Right atrium auricular region (tissue), 2 donors: Measurements from ENCODE around the gene TTC9. TPM values are rescaled to one million over a fixed set of nuclear protein-coding genes. Genes with fewer than 3 reads are reported as not detected.

Source experiments
- DNase-seq: peaks from one replicate; pipeline ENCODE4 v3.0.0-alpha.2; 2019; ENCODE audit warnings: low spot score
- H3K27ac ChIP-seq, 2 donors: fragments of 200-600 bp; sonication (generic); 1 replicate in 1 of 2; 2 replicates in 1 of 2; pipeline ENCODE4 v1.5.1; 2016 to 2019
- H3K27me3 ChIP-seq, 2 donors: fragments of 200-600 bp; sonication (generic); one replicate each; pipeline versions ENCODE4 v1.5.1 to v1.6.0; 2017 to 2019
- H3K36me3 ChIP-seq: fragments of 200-600 bp; sonication (generic); one replicate; pipeline ENCODE4 v1.5.1; 2016
- H3K4me1 ChIP-seq, 2 donors: fragments of 200-600 bp; sonication (generic); one replicate each; pipeline versions ENCODE4 v1.5.1 to v1.6.0; 2017 to 2019
- H3K4me3 ChIP-seq, 2 donors: fragments of 200-600 bp; sonication (generic); 1 replicate in 1 of 2; 2 replicates in 1 of 2; pipeline ENCODE4 v1.5.1; 2017 to 2019; ENCODE audit warnings: mild to moderate bottlenecking in 1 of 2, moderate library complexity in 1 of 2
- H3K9me3 ChIP-seq, 2 donors: fragments of 200-600 bp; sonication (generic); one replicate each; pipeline ENCODE4 v1.5.1; 2019
- total RNA-seq, 2 donors: library from RNA; depleted of rRNA; stranded (reverse); fragments of >200 nt; gene quantifications; one replicate each; pipeline ENCODE4 v1.1.0, GENCODE V29; 2016
- TF ChIP-seq, protein P1 (sequence below), 2 donors: fragments of 200-600 bp; sonication (generic); IDR thresholded peaks; one replicate each; pipeline ENCODE4 v1.5.1; 2019; ENCODE audit warnings: antibody characterized with exemption in 2 of 2

Gene TTC9
- total RNA-seq, 2 donors from 2014 or later, result 2.2 to 5.3 TPM

DNA sequence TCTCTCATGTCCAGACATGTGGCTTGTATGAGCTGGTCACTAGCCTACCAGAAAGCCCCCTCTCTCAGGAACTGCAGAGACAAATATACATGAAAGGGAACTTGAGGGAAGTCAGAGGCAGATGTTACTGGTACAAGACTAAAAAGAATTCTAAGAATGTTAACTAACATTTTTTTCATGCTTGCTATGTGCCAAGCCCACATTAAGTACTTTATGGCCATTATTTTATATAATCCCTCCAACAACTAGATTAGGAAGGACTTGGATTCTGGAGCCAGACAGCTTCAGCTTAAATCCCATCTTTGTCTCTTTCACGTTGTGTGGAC, 24.6 kb downstream of the TTC9 start:
- H3K36me3 ChIP-seq, result no peaks in the 10 kb centered on the region
- H3K4me1 ChIP-seq, result peaks cover 0 to 22% of the 10 kb centered on the region in 2 donors
- TF ChIP-seq, protein P1, sequence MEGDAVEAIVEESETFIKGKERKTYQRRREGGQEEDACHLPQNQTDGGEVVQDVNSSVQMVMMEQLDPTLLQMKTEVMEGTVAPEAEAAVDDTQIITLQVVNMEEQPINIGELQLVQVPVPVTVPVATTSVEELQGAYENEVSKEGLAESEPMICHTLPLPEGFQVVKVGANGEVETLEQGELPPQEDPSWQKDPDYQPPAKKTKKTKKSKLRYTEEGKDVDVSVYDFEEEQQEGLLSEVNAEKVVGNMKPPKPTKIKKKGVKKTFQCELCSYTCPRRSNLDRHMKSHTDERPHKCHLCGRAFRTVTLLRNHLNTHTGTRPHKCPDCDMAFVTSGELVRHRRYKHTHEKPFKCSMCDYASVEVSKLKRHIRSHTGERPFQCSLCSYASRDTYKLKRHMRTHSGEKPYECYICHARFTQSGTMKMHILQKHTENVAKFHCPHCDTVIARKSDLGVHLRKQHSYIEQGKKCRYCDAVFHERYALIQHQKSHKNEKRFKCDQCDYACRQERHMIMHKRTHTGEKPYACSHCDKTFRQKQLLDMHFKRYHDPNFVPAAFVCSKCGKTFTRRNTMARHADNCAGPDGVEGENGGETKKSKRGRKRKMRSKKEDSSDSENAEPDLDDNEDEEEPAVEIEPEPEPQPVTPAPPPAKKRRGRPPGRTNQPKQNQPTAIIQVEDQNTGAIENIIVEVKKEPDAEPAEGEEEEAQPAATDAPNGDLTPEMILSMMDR (IDR thresholded peaks at IDR 0.05), result no peak
- no peaks in the 10 kb centered on the region for H3K27me3 ChIP-seq
- no peaks in the 10 kb centered on the region for H3K9me3 ChIP-seq
- no peak overlapping the region for H3K27ac ChIP-seq
- DNase-seq, result no peak
- no peak overlapping the region for H3K4me3 ChIP-seq

DNA sequence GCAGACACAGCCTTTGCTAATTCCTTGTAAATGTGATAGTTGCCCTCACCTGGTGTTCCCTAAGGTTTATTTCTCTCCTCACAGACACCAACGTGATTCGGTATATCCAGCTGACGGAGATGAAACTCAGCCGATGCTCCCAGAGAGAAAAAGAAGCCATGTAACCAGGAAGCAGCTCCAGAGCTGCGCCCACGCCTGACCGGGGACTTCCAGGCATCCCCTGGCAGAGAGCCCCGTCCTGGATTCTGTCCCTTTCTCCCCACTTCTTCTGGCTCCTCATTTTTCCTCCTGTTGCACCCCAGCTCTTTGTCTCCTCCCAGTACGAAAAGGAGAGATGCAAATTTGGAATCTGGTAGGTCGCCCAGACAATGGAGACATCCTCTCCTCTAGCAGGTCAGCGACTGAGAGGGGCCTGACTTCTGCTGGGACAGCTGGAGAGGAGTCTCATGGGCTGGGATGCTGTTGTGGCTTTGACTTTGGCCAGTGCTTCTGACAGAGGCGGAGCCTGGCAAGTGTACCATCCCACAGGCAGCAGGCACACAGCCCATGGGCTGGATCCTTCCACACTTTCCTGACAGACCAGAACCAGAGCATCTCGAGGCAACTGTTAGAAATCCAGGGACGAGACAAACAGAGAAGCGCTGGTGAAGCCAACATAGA, 29.4 kb downstream of the TTC9 start:
- H3K27me3 ChIP-seq, result no peaks in the 10 kb centered on the region
- H3K4me1 ChIP-seq, result no peaks in the 10 kb centered on the region
- no peak overlapping the region for H3K4me3 ChIP-seq
- H3K27ac ChIP-seq, result no peak overlapping the region
- DNase-seq, result no peak
- H3K9me3 ChIP-seq, result no peaks in the 10 kb centered on the region
- H3K36me3 ChIP-seq, result no peaks in the 10 kb centered on the region
- TF ChIP-seq, protein P1 (IDR thresholded peaks at IDR 0.05), result no peak

- DNase-seq, result no peak
- Histone ChIP-seq H3K9me3 (no peaks in the 10 kb centered on the region), H3K27ac (no peak overlapping the region), H3K4me3 (no peak overlapping the region), H3K4me1 (no peaks in the 10 kb centered on the region), H3K27me3 (no peaks in the 10 kb centered on the region), H3K36me3 (no peaks in the 10 kb centered on the region)
- TF ChIP-seq, protein P1 (IDR thresholded peaks at IDR 0.05), result no peak
These were observed 30.2 kb downstream of the TTC9 start for GRCh38 chr14:70671652-70672644.

DNA sequence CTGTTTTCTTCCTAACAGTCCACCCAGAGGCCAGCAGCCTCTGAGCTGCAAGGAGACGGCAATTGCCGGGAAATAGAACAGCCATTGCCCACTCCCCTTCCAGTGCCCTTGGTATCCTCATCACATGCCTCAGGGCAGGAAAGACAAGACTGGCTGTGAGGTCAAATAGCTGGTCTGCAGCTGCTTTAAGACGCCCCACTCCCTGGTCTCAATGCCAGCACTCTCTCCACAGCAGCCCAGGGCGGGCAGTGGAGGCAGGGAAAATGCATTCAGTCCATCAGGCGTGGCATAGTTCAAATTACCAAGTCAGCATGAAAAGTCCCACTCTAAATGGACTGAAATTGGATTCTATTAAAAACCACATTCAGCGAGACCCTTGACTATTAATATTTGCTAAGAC, 35.6 kb downstream of the TTC9 start:
- Histone ChIP-seq H3K4me1 (no peaks in the 10 kb centered on the region), H3K4me3 (no peak overlapping the region), H3K27me3 (no peaks in the 10 kb centered on the region), H3K36me3 (no peaks in the 10 kb centered on the region), H3K27ac (no peak overlapping the region), H3K9me3 (no peaks in the 10 kb centered on the region)
- no peak for DNase-seq
- TF ChIP-seq, protein P1 (IDR thresholded peaks at IDR 0.05), result no peak

GRCh38 chr14:70680748-70681147, 39.0 kb downstream of the TTC9 start:
- Histone ChIP-seq H3K9me3 (no peaks in the 10 kb centered on the region), H3K4me3 (no peak overlapping the region), H3K27me3 (no peaks in the 10 kb centered on the region), H3K36me3 (no peaks in the 10 kb centered on the region), H3K4me1 (no peaks in the 10 kb centered on the region), H3K27ac (no peak overlapping the region)
- DNase-seq, result no peak
- TF ChIP-seq, protein P1 (IDR thresholded peaks at IDR 0.05), result no peak
